ENCODE data around the gene SMIM45.
A peak's percentile ranks its signal among the peaks of the same experiment; 100 is the strongest.

SMIM45 gene

DNA sequence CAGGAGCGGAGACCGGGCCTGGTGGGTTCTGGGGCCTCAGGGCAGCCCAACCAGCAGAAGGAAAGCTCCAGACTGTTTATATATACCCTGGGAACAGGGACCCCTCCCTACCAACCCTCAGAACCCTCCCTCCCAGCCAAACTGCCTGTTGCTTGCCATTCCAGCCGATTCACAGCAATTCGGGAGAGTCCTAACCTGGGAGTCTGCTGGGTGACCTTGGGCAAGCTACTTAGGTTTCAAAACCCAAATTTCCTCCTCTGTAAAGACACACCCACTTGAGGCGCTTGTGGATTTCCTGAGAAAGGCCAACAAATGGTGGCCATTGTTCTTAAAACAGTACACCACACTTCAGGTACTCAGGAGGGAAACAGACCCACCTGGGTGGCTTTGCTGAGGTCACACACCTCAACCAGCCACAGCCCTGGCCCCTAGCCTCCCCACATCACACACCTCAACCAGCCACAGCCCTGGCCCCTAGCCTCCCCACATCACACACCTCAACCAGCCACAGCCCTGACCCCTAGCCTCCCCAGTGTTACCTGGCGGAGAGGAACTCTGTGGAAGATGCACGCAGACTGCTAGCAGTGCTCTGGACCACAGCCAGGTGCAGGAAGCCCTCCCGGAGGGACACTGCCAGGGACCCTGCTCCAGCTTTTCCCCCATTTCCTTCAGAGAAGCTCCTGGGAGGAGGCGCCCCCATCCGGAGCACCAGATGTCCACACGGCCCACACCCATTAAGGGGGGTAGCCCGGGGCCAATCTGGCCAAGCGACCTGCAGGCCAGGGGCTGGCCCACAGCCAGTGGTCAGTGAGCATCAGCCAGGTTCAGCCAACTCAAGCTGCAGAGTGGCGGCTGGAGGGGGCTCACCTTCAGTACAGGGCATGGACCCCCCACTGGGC, 43.3 kb upstream of the SMIM45 start:
- WGBS, 2 donors (ENCODE audit: extremely low coverage in 2 of 2, insufficient read length in 2 of 2, insufficient replicate concordance in 1 of 2) = no CpG with 5 or more reads among the region's 14 CpGs
- Histone ChIP-seq H3K9me3 (replicated peaks in 1 of 2; ENCODE audit: control insufficient read depth in 2 of 2, insufficient read depth in 1 of 2, low read depth in 1 of 2, low read length in 2 of 2) (no peaks in the 10 kb centered on the region), H3K4me1 (ENCODE audit: control insufficient read depth in 2 of 2, insufficient read depth in 1 of 2, low read depth in 1 of 2, low read length in 2 of 2) (peaks cover 10% of the 10 kb centered on the region in 2 donors), H3K14ac (ENCODE audit: low read length) (peak overlapping the region; percentile 21), H3K4me3 (ENCODE audit: low read length in 2 of 2) (no peak overlapping the region), H3K9ac (ENCODE audit: low read depth, low read length, poor library complexity) (no peak overlapping the region), H4K91ac (ENCODE audit: low read depth, low read length, poor library complexity) (no peak overlapping the region), H3K27ac (replicated peaks; ENCODE audit: low read length) (no peak overlapping the region), H2BK120ac (ENCODE audit: low read depth, low read length) (no peak overlapping the region), H4K8ac (ENCODE audit: low read depth, low read length) (no peak overlapping the region), H3K79me1 (ENCODE audit: low read depth, low read length) (no peaks in the 10 kb centered on the region), H3K4me2 (ENCODE audit: insufficient read depth, low read length, poor library complexity, severe bottlenecking) (no peak overlapping the region), H3K23ac (ENCODE audit: low read depth, low read length, poor library complexity) (peak overlapping the region; percentile 80), H2BK5ac (ENCODE audit: low read length) (no peak overlapping the region), H2BK15ac (ENCODE audit: low read length) (peak overlapping the region; percentile 37), H2AK5ac (ENCODE audit: low read depth, low read length) (peak overlapping the region; percentile 92), H2BK12ac (ENCODE audit: low read length) (no peak overlapping the region), H3K18ac (ENCODE audit: low read length) (peak overlapping the region; percentile 44), H3K36me3 (replicated peaks in 1 of 2; ENCODE audit: control insufficient read depth in 2 of 2, insufficient read depth in 2 of 2, low read length in 2 of 2) (peaks cover 27 to 44% of the 10 kb centered on the region in 2 donors), H3K27me3 (ENCODE audit: control insufficient read depth in 3 of 3, insufficient read depth in 3 of 3, low read depth in 1 of 3, low read length in 3 of 3) (peaks cover 41 to 51% (median 51%) of the 10 kb centered on the region in 3 experiments), H3K4ac (ENCODE audit: low read length) (no peak overlapping the region), H2AFZ (ENCODE audit: low read length) (no peak overlapping the region)
- no peak for DNase-seq (ENCODE audit: low spot score)

DNA sequence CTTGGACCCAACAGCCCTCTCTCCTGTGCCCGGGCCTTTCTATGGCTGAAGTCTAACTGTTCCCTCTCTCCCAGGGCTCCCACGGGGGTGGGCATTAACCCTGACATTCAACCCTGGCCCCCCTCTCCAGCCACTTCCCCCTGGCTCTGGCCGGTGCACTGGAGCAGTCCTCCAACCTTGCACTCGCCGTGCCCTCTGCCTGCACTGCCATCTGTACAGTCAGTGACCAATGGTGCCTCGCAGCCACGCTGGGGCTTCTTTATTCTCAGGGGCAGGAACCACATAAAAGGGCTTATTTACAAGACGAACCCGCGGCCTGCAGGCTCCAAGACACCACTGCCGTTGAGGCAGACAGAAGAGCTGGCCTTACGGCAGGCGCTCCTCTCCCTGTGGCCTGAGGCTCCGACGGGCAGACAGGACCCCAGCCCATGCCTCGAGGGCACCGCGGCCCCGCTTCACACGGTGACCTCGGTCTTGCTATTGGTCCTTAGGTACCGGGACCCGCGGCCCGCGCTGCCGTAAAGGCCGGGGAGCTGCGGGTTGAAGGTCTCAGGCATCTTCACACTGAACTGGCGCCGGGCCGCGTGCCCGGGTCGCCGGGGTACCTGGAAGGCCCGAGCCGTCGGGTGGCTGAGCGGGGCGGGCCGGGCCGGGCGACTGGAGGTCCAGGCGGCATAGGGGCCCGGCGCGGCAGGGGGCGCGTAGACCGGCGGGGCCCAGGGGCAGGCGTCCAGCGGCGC, 42.5 kb upstream of the SMIM45 start:
- Histone ChIP-seq H3K9ac (ENCODE audit: low read depth, low read length, poor library complexity) (no peak overlapping the region), H2AK5ac (ENCODE audit: low read depth, low read length) (peak overlapping the region; percentile 92), H2AFZ (ENCODE audit: low read length) (no peak overlapping the region), H2BK120ac (ENCODE audit: low read depth, low read length) (no peak overlapping the region), H3K18ac (ENCODE audit: low read length) (peak overlapping the region; percentile 90), H2BK5ac (ENCODE audit: low read length) (no peak overlapping the region), H4K91ac (ENCODE audit: low read depth, low read length, poor library complexity) (no peak overlapping the region), H3K4me2 (ENCODE audit: insufficient read depth, low read length, poor library complexity, severe bottlenecking) (peak overlapping the region; percentile 49), H3K27ac (replicated peaks; ENCODE audit: low read length) (no peak overlapping the region), H3K9me3 (replicated peaks in 1 of 2; ENCODE audit: control insufficient read depth in 2 of 2, insufficient read depth in 1 of 2, low read depth in 1 of 2, low read length in 2 of 2) (no peaks in the 10 kb centered on the region), H3K27me3 (ENCODE audit: control insufficient read depth in 3 of 3, insufficient read depth in 3 of 3, low read depth in 1 of 3, low read length in 3 of 3) (peaks cover 49 to 59% (median 58%) of the 10 kb centered on the region in 3 experiments), H3K79me1 (ENCODE audit: low read depth, low read length) (no peaks in the 10 kb centered on the region), H3K23ac (ENCODE audit: low read depth, low read length, poor library complexity) (peak overlapping the region; percentile 80), H4K8ac (ENCODE audit: low read depth, low read length) (peak overlapping the region; percentile 43), H3K4me1 (ENCODE audit: control insufficient read depth in 2 of 2, insufficient read depth in 1 of 2, low read depth in 1 of 2, low read length in 2 of 2) (peaks cover 10% of the 10 kb centered on the region in 2 donors), H3K4me3 (ENCODE audit: low read length in 2 of 2) (no peak overlapping the region), H3K4ac (ENCODE audit: low read length) (no peak overlapping the region), H2BK15ac (ENCODE audit: low read length) (peak overlapping the region; percentile 75), H3K36me3 (replicated peaks in 1 of 2; ENCODE audit: control insufficient read depth in 2 of 2, insufficient read depth in 2 of 2, low read length in 2 of 2) (peaks cover 19 to 36% of the 10 kb centered on the region in 2 donors), H2BK12ac (ENCODE audit: low read length) (no peak overlapping the region), H3K14ac (ENCODE audit: low read length) (peak overlapping the region; percentile 98)
- no peak for DNase-seq (ENCODE audit: low spot score)
- WGBS, 2 donors (ENCODE audit: extremely low coverage in 2 of 2, insufficient read length in 2 of 2, insufficient replicate concordance in 1 of 2) = no CpG with 5 or more reads among the region's 55 CpGs

GRCh38 chr22:41910050-41911000, 41.6 kb upstream of the SMIM45 start:
- Histone ChIP-seq H3K14ac (ENCODE audit: low read length) (peak overlapping the region; percentile 97), H3K4me1 (ENCODE audit: control insufficient read depth in 2 of 2, insufficient read depth in 1 of 2, low read depth in 1 of 2, low read length in 2 of 2) (peaks cover 10% of the 10 kb centered on the region in 2 donors), H3K79me1 (ENCODE audit: low read depth, low read length) (no peaks in the 10 kb centered on the region), H3K4me3 (ENCODE audit: low read length in 2 of 2) (peak overlapping the region in 1 of 2 donors; percentile 4), H2BK12ac (ENCODE audit: low read length) (peak overlapping the region; percentile 41), H2AK5ac (ENCODE audit: low read depth, low read length) (peak overlapping the region; percentile 92), H2BK15ac (ENCODE audit: low read length) (peak overlapping the region; percentile 75), H3K27me3 (ENCODE audit: control insufficient read depth in 3 of 3, insufficient read depth in 3 of 3, low read depth in 1 of 3, low read length in 3 of 3) (peaks cover 56 to 68% (median 66%) of the 10 kb centered on the region in 3 experiments), H3K4ac (ENCODE audit: low read length) (no peak overlapping the region), H4K8ac (ENCODE audit: low read depth, low read length) (peak overlapping the region; percentile 43), H3K23ac (ENCODE audit: low read depth, low read length, poor library complexity) (peak overlapping the region; percentile 73), H3K18ac (ENCODE audit: low read length) (peak overlapping the region; percentile 90), H2BK120ac (ENCODE audit: low read depth, low read length) (peak overlapping the region; percentile 72), H3K4me2 (ENCODE audit: insufficient read depth, low read length, poor library complexity, severe bottlenecking) (peak overlapping the region; percentile 49), H3K9me3 (replicated peaks in 1 of 2; ENCODE audit: control insufficient read depth in 2 of 2, insufficient read depth in 1 of 2, low read depth in 1 of 2, low read length in 2 of 2) (no peaks in the 10 kb centered on the region), H2BK5ac (ENCODE audit: low read length) (no peak overlapping the region), H3K27ac (replicated peaks; ENCODE audit: low read length) (no peak overlapping the region), H3K9ac (ENCODE audit: low read depth, low read length, poor library complexity) (peak overlapping the region; percentile 70), H4K91ac (ENCODE audit: low read depth, low read length, poor library complexity) (no peak overlapping the region), H3K36me3 (replicated peaks in 1 of 2; ENCODE audit: control insufficient read depth in 2 of 2, insufficient read depth in 2 of 2, low read length in 2 of 2) (peaks cover 11 to 27% of the 10 kb centered on the region in 2 donors), H2AFZ (ENCODE audit: low read length) (peak overlapping the region; percentile 75)
- DNase-seq (ENCODE audit: low spot score) = no peak
- WGBS, 2 donors (ENCODE audit: extremely low coverage in 2 of 2, insufficient read length in 2 of 2, insufficient replicate concordance in 1 of 2) = no CpG with 5 or more reads among the region's 112 CpGs

Measured in neuronal stem cell (in vitro differentiated cells).